ENCODE results near the gene RAPH1. TPM values are rescaled to one million over a fixed set of nuclear protein-coding genes. Genes with fewer than 3 reads are reported as not detected.

RAPH1 gene
- total RNA-seq, 1 donor from 2014 or later = 71.6 TPM

DNA sequence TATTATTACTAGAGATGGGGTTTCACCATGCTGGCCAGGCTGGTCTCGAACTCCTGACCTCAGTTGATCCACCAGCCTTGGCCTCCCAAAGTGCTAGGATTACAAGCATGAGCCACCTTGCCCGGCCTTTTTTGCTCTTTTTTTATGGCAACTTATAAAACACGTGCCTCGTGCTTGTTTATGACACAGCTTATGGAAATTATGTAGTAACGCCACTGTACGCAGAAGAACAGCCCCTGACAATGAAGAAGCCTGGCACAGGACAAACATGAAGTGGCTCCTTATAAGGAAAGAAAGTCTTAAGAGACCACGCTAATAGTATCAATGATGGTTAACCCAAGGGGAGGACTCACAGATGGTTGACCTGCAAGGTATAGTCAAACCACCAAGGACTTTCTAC is 37.2 kb upstream of the RAPH1 start:
- DNase-seq (ENCODE audit: low spot score) = no peak
- Mint-ChIP-seq H3K9me3 (ENCODE audit: low read depth) (no peaks in the 10 kb centered on the region), H3K27me3 (ENCODE audit: low read depth) (peaks cover 2% of the 10 kb centered on the region), H3K36me3 (ENCODE audit: low read depth) (no peaks in the 10 kb centered on the region), H3K4me1 (ENCODE audit: low read depth) (peaks cover 4% of the 10 kb centered on the region), H3K4me3 (ENCODE audit: unreplicated experiment) (no peak overlapping the region), H3K27ac (ENCODE audit: unreplicated experiment) (no peak overlapping the region)
- TF ChIP-seq, protein P1, sequence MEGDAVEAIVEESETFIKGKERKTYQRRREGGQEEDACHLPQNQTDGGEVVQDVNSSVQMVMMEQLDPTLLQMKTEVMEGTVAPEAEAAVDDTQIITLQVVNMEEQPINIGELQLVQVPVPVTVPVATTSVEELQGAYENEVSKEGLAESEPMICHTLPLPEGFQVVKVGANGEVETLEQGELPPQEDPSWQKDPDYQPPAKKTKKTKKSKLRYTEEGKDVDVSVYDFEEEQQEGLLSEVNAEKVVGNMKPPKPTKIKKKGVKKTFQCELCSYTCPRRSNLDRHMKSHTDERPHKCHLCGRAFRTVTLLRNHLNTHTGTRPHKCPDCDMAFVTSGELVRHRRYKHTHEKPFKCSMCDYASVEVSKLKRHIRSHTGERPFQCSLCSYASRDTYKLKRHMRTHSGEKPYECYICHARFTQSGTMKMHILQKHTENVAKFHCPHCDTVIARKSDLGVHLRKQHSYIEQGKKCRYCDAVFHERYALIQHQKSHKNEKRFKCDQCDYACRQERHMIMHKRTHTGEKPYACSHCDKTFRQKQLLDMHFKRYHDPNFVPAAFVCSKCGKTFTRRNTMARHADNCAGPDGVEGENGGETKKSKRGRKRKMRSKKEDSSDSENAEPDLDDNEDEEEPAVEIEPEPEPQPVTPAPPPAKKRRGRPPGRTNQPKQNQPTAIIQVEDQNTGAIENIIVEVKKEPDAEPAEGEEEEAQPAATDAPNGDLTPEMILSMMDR (IDR thresholded peaks at IDR 0.05) = no peak

DNA sequence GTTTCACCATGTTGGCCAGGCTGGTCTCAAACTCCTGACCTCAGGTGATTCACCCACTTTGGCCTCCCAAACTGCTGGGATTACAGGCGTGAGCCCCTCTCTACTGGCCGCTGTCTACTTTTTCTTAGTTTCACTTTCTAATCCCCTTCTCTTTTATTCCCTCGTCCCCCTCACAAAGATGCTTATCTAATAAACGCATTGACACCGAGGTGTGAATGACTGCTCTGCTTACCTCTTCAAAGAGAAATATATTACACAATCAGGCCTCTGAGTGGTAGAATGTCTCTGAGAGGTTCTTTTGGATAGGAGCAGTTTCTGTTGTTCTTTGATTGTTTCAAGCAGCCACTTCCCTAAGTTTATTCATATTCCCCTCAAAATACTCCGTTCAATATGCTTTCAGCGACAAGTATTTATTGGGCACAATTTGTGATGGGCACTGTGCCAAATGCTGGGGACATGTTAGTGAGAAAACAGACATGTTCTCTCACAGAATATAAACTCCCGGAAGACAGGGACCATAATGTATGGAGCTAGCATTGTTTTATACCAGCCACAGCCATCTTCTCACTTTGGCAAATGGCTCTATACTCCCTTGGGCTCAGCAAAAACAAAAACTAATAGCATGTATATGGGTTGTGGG is 34.7 kb upstream of the RAPH1 start:
- Mint-ChIP-seq H3K27me3 (ENCODE audit: low read depth) (peaks cover 2% of the 10 kb centered on the region), H3K27ac (ENCODE audit: unreplicated experiment) (no peak overlapping the region)

DNA sequence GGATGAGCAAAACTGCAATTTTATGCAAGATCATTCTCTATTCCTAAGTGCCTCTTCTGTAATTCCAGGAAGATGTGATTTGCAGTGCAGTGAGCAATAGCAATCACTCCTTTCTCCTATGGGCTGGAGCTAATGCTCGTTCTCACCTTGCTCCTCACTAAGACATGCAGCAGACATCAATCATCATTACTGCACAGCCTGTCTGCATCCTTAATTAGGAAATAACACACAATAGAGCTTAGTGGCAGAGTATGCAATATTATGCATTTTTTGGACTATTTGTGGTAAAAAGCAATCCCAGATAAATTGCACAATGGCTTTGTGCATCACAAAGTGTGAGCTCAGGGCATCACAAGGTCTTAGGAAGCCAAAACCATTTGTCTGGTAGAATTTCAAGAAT is 32.6 kb upstream of the RAPH1 start:
- TF ChIP-seq, protein P1 (IDR thresholded peaks at IDR 0.05) = no peak
- no peak for DNase-seq (ENCODE audit: low spot score)
- Mint-ChIP-seq H3K4me3 (ENCODE audit: unreplicated experiment) (no peak overlapping the region), H3K27me3 (ENCODE audit: low read depth) (peaks cover 2% of the 10 kb centered on the region), H3K4me1 (ENCODE audit: low read depth) (no peaks in the 10 kb centered on the region), H3K9me3 (ENCODE audit: low read depth) (no peaks in the 10 kb centered on the region), H3K27ac (ENCODE audit: unreplicated experiment) (no peak overlapping the region), H3K36me3 (ENCODE audit: low read depth) (no peaks in the 10 kb centered on the region)

More for the DNA sequence above, 34.7 kb upstream of the RAPH1 start:
- TF ChIP-seq, protein P1 (IDR thresholded peaks at IDR 0.05) = no peak
- H3K36me3 Mint-ChIP-seq (ENCODE audit: low read depth) = no peaks in the 10 kb centered on the region
- DNase-seq (ENCODE audit: low spot score) = no peak
- H3K4me3 Mint-ChIP-seq (ENCODE audit: unreplicated experiment) = no peak overlapping the region
- peaks cover 2% of the 10 kb centered on the region for H3K4me1 Mint-ChIP-seq (ENCODE audit: low read depth)
- no peaks in the 10 kb centered on the region for H3K9me3 Mint-ChIP-seq (ENCODE audit: low read depth)

DNA sequence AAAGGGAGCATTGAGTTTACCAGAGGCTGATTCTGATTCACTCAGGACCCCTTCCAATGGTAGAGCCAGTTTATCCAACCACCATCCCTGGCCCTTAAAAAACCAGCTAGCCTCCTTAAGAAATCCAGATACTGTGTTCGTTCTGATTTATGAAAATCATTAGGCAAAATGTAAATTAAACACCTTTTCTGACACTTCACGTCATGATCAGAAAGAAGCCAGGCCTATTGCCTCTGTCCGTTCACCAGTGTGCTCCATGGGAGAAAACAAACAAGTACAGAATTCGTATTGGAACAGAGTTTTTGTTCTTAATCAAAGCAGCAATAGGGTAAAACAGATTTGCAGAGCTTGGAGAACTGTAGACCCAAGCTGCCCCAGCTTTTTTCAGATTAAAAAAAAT is 31.1 kb upstream of the RAPH1 start:
- Mint-ChIP-seq H3K36me3 (ENCODE audit: low read depth) (no peaks in the 10 kb centered on the region), H3K27ac (ENCODE audit: unreplicated experiment) (no peak overlapping the region), H3K27me3 (ENCODE audit: low read depth) (peaks cover 2% of the 10 kb centered on the region), H3K4me3 (ENCODE audit: unreplicated experiment) (no peak overlapping the region), H3K4me1 (ENCODE audit: low read depth) (peaks cover 7% of the 10 kb centered on the region), H3K9me3 (ENCODE audit: low read depth) (no peaks in the 10 kb centered on the region)
- no peak for DNase-seq (ENCODE audit: low spot score)
- TF ChIP-seq, protein P1 (IDR thresholded peaks at IDR 0.05) = no peak

DNA sequence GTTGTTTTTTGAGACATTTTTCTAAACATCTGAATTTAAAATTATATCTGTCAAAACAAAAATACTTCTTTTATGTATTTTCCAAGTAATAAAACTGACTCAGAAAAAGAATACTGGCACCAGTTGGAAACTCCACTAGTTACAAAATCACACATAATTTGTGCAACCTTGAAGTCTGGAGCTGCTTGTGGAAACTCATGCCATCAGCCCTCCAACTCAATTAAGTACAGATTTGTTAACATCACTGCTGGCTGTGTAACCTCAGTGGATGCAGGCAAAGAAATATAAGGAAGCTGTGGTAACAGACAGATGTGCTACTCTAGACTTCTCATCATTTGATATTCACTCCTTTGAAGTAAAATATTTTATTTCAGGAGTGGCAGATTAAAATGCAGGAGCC is 30.0 kb upstream of the RAPH1 start:
- no peaks in the 10 kb centered on the region for H3K9me3 Mint-ChIP-seq (ENCODE audit: low read depth)
- no peak for DNase-seq (ENCODE audit: low spot score)
- H3K4me1 Mint-ChIP-seq (ENCODE audit: low read depth) = peaks cover 7% of the 10 kb centered on the region
- TF ChIP-seq, protein P1 (IDR thresholded peaks at IDR 0.05) = no peak
- no peaks in the 10 kb centered on the region for H3K27me3 Mint-ChIP-seq (ENCODE audit: low read depth)
- H3K4me3 Mint-ChIP-seq (ENCODE audit: unreplicated experiment) = no peak overlapping the region
- no peaks in the 10 kb centered on the region for H3K36me3 Mint-ChIP-seq (ENCODE audit: low read depth)
- no peak overlapping the region for H3K27ac Mint-ChIP-seq (ENCODE audit: unreplicated experiment)
